Liver (tissue), 9 donors: ENCODE results near the gene SLC25A52. TPM values are rescaled to one million over a fixed set of nuclear protein-coding genes. Genes with fewer than 3 reads are reported as not detected.

Experiments used
- DNase-seq: peaks from one replicate; pipeline ENCODE4 v3.0.0-alpha.2; 2017; ENCODE audit warnings: low spot score
- H3K27ac ChIP-seq, 2 donors: one replicate each; pipeline ENCODE4 v1.7.0; 2013; ENCODE audit warnings: inconsistent platforms in 2 of 2, low read length in 2 of 2, control low read depth in 1 of 2, low read depth in 1 of 2, mild to moderate bottlenecking in 1 of 2
- H3K27me3 ChIP-seq, 4 donors: one replicate each; pipeline versions ENCODE4 v1.6.1 to v1.7.0; 2013; ENCODE audit warnings: low read length in 3 of 4, inconsistent platforms in 1 of 4, mild to moderate bottlenecking in 1 of 4, moderate library complexity in 1 of 4; ENCODE audit not compliant: control insufficient read depth in 4 of 4, insufficient read depth in 4 of 4
- H3K36me3 ChIP-seq, 4 donors: one replicate each; pipeline versions ENCODE4 v1.6.1 to v1.7.0; 2013; ENCODE audit warnings: low read length in 3 of 4, mild to moderate bottlenecking in 3 of 4, low read depth in 1 of 4, moderate library complexity in 1 of 4; ENCODE audit not compliant: control insufficient read depth in 4 of 4, insufficient read depth in 3 of 4
- H3K4me1 ChIP-seq, 4 donors: one replicate each; pipeline versions ENCODE4 v1.6.1 to v1.7.0; 2013; ENCODE audit warnings: low read length in 3 of 4, mild to moderate bottlenecking in 3 of 4, moderate library complexity in 1 of 4; ENCODE audit not compliant: control insufficient read depth in 4 of 4, insufficient read depth in 4 of 4
- H3K4me3 ChIP-seq, 3 donors: one replicate each; pipeline versions ENCODE4 v1.6.1 to v1.7.0; 2013; ENCODE audit warnings: low read length in 3 of 3, control low read depth in 1 of 3, low read depth in 1 of 3, mild to moderate bottlenecking in 1 of 3
- H3K9ac ChIP-seq, 2 donors: one replicate each; pipeline ENCODE4 v1.7.0; 2013; ENCODE audit warnings: low read length in 2 of 2, mild to moderate bottlenecking in 2 of 2, moderate library complexity in 2 of 2, control low read depth in 1 of 2, low read depth in 1 of 2
- H3K9me3 ChIP-seq, 4 donors: one replicate each; pipeline versions ENCODE4 v1.6.1 to v1.7.0; 2013; ENCODE audit warnings: low read length in 3 of 4; ENCODE audit not compliant: control insufficient read depth in 4 of 4
- CTCF ChIP-seq: fragments of 150-350 bp; IDR thresholded peaks from 2 replicates; pipeline ENCODE4 v1.5.1; 2017; ENCODE audit warnings: improper control_type of control experiment, low read depth, low read length; ENCODE audit not compliant: missing input control
- GABPA ChIP-seq, 2 donors: IDR thresholded peaks in 1 of 2; conservative IDR thresholded peaks in 1 of 2; 2 replicates each; pipeline ENCODE4 v1.6.1; 2016; ENCODE audit warnings: antibody characterized with exemption in 2 of 2, mild to moderate bottlenecking in 1 of 2, moderate library complexity in 1 of 2
- HNF4G ChIP-seq: IDR thresholded peaks from 2 replicates; pipeline ENCODE4 v1.6.1; 2016; ENCODE audit warnings: antibody characterized with exemption
- JUND ChIP-seq, 2 donors: IDR thresholded peaks; 2 replicates each; pipeline ENCODE4 v1.6.1; 2016; ENCODE audit warnings: antibody characterized with exemption in 2 of 2
- MAX ChIP-seq: IDR thresholded peaks from 2 replicates; pipeline ENCODE4 v1.6.1; 2016; ENCODE audit warnings: antibody characterized with exemption
- NR2F2 ChIP-seq: IDR thresholded peaks from 2 replicates; pipeline ENCODE4 v1.6.1; 2016; ENCODE audit warnings: antibody characterized with exemption
- SP1 ChIP-seq: IDR thresholded peaks from 2 replicates; pipeline ENCODE4 v1.6.1; 2018; ENCODE audit warnings: antibody characterized with exemption, mild to moderate bottlenecking
- YY1 ChIP-seq: IDR thresholded peaks from 2 replicates; pipeline ENCODE4 v1.6.1; 2016; ENCODE audit warnings: antibody characterized with exemption, mild to moderate bottlenecking
- WGBS: extraction: QIAGEN DNeasy Blood & Tissue Kit; methylation state at CpG from one replicate; pipeline ENCODE4 v1.1.7; 2013; 5-methylcytosine and 5-hydroxymethylcytosine counted together
- polyA plus RNA-seq, 2 donors: library from polyadenylated mRNA; stranded (reverse) in 1 of 2; unstranded in 1 of 2; fragments of 200-250 nt in 1 of 2; fragments of >200 nt in 1 of 2; fragmentation: Nextera tagmentation in 1 of 2; extraction: Ambion mirVana in 1 of 2; gene quantifications; one replicate each; pipeline versions ENCODE4 v1.2.1 to v1.2.3, GENCODE V29; 2013 to 2015
- total RNA-seq, 2 donors: library from RNA; depleted of rRNA; stranded (reverse); fragments of >200 nt; gene quantifications; one replicate each; pipeline ENCODE4 v1.2.3, GENCODE V29; 2014
- TF ChIP-seq, protein P1 (sequence below): IDR thresholded peaks from 2 replicates; pipeline ENCODE4 v1.6.1; 2016; ENCODE audit warnings: antibody characterized with exemption, mild to moderate bottlenecking
- TF ChIP-seq, protein P2 (sequence below): IDR thresholded peaks from 2 replicates; pipeline ENCODE4 v1.6.1; 2016; ENCODE audit warnings: antibody characterized with exemption
- TF ChIP-seq, protein P3 (sequence below): IDR thresholded peaks from 2 replicates; pipeline ENCODE4 v1.6.1; 2016; ENCODE audit warnings: antibody characterized with exemption
- donor health status: healthy.
- donor health status: healthy.
- donor health status: healthy.
- donor health status: healthy.
- donor health status: healthy.

SLC25A52 gene
- total and polyA plus RNA-seq, 4 donors: 0.14 to 0.17 TPM; not detected in 2

DNA sequence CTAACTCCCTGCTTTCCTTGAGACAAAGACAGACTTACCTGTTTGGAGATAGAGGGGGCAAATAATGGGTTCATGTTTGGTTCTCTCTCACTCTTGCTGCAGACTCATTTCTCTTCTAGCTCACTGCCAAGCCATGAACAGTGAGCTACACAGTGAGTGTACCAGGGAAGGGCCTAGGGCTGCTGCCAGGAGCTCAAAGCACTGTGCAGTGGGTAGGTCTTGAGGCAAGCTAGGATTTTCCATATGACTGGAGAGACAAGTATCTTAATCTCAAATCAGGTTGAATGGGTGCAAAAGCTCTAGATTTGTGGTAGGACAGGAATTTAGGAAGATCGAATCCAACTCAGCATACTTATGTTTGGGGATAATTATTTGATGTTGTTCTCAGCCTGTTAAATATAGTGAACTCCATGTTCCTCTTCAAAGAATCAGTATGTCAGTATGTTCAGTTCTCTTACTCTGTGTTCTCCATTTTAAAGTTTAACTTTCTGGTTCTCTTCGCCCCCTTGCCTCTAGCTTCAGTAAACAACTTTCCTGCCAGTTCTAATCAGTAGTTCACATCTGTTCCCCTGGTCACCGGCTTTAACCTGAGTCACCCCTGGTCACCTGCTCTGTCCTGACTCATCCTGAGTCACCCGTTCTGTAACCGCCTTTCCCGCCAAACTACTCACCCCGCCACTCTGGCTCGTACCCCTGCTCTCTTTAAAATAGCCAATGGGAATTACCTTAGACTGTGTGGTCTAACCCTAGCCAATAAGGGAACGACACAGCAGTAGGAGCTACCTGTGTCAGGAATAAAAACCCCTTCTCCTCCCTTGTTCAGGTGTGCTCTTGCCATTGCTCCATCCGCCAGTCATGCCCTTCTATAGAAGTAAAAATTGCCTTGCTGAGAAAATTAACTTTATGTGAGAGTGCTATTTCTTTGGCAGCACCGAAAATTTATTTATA, 21.9 kb downstream of the SLC25A52 start (continued):
- TF ChIP-seq, protein P1, sequence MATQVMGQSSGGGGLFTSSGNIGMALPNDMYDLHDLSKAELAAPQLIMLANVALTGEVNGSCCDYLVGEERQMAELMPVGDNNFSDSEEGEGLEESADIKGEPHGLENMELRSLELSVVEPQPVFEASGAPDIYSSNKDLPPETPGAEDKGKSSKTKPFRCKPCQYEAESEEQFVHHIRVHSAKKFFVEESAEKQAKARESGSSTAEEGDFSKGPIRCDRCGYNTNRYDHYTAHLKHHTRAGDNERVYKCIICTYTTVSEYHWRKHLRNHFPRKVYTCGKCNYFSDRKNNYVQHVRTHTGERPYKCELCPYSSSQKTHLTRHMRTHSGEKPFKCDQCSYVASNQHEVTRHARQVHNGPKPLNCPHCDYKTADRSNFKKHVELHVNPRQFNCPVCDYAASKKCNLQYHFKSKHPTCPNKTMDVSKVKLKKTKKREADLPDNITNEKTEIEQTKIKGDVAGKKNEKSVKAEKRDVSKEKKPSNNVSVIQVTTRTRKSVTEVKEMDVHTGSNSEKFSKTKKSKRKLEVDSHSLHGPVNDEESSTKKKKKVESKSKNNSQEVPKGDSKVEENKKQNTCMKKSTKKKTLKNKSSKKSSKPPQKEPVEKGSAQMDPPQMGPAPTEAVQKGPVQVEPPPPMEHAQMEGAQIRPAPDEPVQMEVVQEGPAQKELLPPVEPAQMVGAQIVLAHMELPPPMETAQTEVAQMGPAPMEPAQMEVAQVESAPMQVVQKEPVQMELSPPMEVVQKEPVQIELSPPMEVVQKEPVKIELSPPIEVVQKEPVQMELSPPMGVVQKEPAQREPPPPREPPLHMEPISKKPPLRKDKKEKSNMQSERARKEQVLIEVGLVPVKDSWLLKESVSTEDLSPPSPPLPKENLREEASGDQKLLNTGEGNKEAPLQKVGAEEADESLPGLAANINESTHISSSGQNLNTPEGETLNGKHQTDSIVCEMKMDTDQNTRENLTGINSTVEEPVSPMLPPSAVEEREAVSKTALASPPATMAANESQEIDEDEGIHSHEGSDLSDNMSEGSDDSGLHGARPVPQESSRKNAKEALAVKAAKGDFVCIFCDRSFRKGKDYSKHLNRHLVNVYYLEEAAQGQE: no peak
- TF ChIP-seq, protein P2, sequence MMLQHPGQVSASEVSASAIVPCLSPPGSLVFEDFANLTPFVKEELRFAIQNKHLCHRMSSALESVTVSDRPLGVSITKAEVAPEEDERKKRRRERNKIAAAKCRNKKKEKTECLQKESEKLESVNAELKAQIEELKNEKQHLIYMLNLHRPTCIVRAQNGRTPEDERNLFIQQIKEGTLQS: peak; percentile 76

DNA sequence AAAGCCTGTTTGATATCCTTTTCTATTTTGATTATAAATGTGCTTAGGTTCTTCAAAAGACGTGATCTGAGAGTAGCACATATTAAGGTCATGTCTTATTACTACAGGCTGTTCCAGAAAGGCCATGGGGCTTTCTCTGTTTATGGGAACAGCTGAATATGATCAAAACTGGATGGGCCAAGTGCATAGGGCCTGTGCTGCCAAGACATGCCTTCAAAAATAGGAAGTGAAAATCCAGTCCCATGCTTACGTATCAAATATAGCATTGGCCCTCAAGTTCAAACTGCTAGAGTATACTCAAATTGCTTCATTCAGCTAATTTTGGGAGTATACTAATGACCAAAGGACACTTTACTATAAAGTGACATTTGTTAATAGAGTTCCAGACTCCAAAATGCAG, 24.1 kb downstream of the SLC25A52 start:
- no peak for DNase-seq
- no peak overlapping the region for H3K9ac ChIP-seq
- 66% methylated on average over 2 of the region's 2 CpGs for WGBS
- no peaks in the 10 kb centered on the region for H3K9me3 ChIP-seq
- TF ChIP-seq MAX: peak; percentile 11
- TF ChIP-seq, protein P1: no peak
- H3K4me1 ChIP-seq: peaks cover 5 to 19% (median 6%) of the 10 kb centered on the region in 4 donors
- H3K36me3 ChIP-seq: no peaks in the 10 kb centered on the region
- peak overlapping the region; percentile 13 to 64 for H3K27ac ChIP-seq
- H3K27me3 ChIP-seq: no peaks in the 10 kb centered on the region
- no peak overlapping the region for H3K4me3 ChIP-seq

- Histone ChIP-seq H3K27ac (no peak overlapping the region), H3K9ac (no peak overlapping the region), H3K4me1 (peaks cover 0 to 2% (median under 1%) of the 10 kb centered on the region in 4 donors), H3K36me3 (no peaks in the 10 kb centered on the region), H3K4me3 (no peak overlapping the region), H3K9me3 (no peaks in the 10 kb centered on the region), H3K27me3 (no peaks in the 10 kb centered on the region)
- DNase-seq: no peak
- 78% methylated on average over 3 of the region's 3 CpGs for WGBS
- TF ChIP-seq, protein P1: no peak
- TF ChIP-seq JUND (IDR thresholded peaks at IDR 0.05): no peak
- no peak for TF ChIP-seq MAX
- no peak for TF ChIP-seq GABPA (IDR thresholded peaks at IDR 0.05 in 1 of 2, conservative IDR thresholded peaks at IDR 0.05 in 1 of 2)
- no peak for TF ChIP-seq YY1
- TF ChIP-seq, protein P3, sequence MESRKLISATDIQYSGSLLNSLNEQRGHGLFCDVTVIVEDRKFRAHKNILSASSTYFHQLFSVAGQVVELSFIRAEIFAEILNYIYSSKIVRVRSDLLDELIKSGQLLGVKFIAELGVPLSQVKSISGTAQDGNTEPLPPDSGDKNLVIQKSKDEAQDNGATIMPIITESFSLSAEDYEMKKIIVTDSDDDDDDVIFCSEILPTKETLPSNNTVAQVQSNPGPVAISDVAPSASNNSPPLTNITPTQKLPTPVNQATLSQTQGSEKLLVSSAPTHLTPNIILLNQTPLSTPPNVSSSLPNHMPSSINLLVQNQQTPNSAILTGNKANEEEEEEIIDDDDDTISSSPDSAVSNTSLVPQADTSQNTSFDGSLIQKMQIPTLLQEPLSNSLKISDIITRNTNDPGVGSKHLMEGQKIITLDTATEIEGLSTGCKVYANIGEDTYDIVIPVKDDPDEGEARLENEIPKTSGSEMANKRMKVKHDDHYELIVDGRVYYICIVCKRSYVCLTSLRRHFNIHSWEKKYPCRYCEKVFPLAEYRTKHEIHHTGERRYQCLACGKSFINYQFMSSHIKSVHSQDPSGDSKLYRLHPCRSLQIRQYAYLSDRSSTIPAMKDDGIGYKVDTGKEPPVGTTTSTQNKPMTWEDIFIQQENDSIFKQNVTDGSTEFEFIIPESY: no peak
- no peak for TF ChIP-seq SP1
- TF ChIP-seq CTCF: no peak
- TF ChIP-seq NR2F2: no peak
- no peak for TF ChIP-seq HNF4G
Observed at GRCh38 chr18:31731628-31732027, 29.1 kb downstream of the SLC25A52 start.
